Neural progenitor cell (in vitro differentiated cells): ENCODE data around the gene DOHH.

Source experiments
- CTCF ChIP-seq: fragments of 200-600 bp; sonication (generic); IDR thresholded peaks from 2 replicates; pipeline ENCODE4 v1.5.1; 2017; ENCODE audit warnings: antibody characterized with exemption, mild to moderate bottlenecking
- EZH2 ChIP-seq: fragments of 200-600 bp; sonication (generic); IDR thresholded peaks from 2 replicates; pipeline ENCODE4 v1.6.1; 2017; ENCODE audit warnings: antibody characterized with exemption, mild to moderate bottlenecking, moderate library complexity

GRCh38 chr19:3538258-3538929 is 37.9 kb upstream of the DOHH start:
- TF ChIP-seq CTCF (no peak), EZH2 (no peak)
